ENCODE measurements around the gene SPTBN5. TPM values are rescaled to one million over a fixed set of nuclear protein-coding genes. Genes with fewer than 3 reads are reported as not detected.

Gene SPTBN5
- total RNA-seq, 4 donors from 2014 or later, result 0.27 to 4.1 (median 1.8) TPM; not detected in 1

DNA sequence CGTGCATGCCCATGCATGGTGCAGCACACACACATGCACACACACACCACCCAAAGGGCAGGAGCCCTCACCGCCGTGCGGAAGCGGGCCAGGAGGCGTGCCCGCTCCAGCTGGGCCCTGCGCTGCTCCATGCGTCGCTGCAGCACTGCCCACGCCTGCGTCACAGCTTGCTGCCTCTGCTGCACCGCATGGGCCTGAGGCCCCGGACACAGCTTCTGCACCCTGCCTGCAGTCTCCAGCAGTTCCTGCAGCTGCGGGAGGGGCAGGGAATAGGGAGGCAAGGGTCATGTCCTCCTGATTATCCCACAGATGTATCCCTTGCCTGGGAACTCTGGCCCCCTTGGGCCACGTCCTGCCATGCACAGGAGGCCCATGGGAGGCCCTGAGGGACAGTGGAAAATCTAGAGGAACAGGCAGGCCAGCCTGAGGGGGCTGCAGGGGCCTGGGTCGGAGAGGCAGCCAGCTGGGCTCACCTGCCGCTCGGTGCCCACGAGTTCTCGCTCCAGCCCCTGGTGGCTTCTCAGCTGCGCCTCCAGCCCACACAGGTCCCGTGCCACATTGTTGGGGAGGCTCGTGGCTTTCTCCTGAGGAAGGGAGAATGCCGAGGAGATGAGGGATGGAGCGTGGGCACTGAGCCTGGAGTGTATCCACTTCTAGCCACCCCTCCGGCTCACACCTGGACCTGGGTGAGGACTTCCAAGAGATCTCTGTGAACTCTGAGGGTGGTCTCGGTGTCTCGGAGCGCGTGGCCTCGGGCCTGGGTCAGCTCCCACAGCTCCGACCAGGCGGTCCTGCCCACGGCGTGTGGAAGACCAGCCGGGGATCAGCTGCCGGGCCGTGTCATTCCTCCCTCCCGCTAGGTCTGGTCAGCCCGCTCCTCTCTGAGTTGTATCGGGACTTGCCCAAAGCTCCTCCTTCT is 23.8 kb downstream of the SPTBN5 start:
- H3K9me3 ChIP-seq, result no peaks in the 10 kb centered on the region
- DNase-seq, result no peak
- H3K4me1 ChIP-seq, result no peaks in the 10 kb centered on the region
- no peak overlapping the region for H3K27ac ChIP-seq
- H3K4me3 ChIP-seq, result no peak overlapping the region
- H3K27me3 ChIP-seq, result no peaks in the 10 kb centered on the region
- TF ChIP-seq, protein P1, sequence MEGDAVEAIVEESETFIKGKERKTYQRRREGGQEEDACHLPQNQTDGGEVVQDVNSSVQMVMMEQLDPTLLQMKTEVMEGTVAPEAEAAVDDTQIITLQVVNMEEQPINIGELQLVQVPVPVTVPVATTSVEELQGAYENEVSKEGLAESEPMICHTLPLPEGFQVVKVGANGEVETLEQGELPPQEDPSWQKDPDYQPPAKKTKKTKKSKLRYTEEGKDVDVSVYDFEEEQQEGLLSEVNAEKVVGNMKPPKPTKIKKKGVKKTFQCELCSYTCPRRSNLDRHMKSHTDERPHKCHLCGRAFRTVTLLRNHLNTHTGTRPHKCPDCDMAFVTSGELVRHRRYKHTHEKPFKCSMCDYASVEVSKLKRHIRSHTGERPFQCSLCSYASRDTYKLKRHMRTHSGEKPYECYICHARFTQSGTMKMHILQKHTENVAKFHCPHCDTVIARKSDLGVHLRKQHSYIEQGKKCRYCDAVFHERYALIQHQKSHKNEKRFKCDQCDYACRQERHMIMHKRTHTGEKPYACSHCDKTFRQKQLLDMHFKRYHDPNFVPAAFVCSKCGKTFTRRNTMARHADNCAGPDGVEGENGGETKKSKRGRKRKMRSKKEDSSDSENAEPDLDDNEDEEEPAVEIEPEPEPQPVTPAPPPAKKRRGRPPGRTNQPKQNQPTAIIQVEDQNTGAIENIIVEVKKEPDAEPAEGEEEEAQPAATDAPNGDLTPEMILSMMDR (IDR thresholded peaks at IDR 0.05), result no peak
- TF ChIP-seq POLR2A (IDR thresholded peaks at IDR 0.05), result no peak
- H3K36me3 ChIP-seq, result no peaks in the 10 kb centered on the region

GRCh38 chr15:41868321-41868720 is 25.5 kb downstream of the SPTBN5 start:
- H3K4me3 ChIP-seq, result no peak overlapping the region
- no peaks in the 10 kb centered on the region for H3K4me1 ChIP-seq
- no peaks in the 10 kb centered on the region for H3K9me3 ChIP-seq
- TF ChIP-seq, protein P1 (IDR thresholded peaks at IDR 0.05), result no peak
- TF ChIP-seq POLR2A (IDR thresholded peaks at IDR 0.05), result no peak
- no peaks in the 10 kb centered on the region for H3K36me3 ChIP-seq
- H3K27me3 ChIP-seq, result no peaks in the 10 kb centered on the region
- no peak for DNase-seq
- H3K27ac ChIP-seq, result no peak overlapping the region

DNA sequence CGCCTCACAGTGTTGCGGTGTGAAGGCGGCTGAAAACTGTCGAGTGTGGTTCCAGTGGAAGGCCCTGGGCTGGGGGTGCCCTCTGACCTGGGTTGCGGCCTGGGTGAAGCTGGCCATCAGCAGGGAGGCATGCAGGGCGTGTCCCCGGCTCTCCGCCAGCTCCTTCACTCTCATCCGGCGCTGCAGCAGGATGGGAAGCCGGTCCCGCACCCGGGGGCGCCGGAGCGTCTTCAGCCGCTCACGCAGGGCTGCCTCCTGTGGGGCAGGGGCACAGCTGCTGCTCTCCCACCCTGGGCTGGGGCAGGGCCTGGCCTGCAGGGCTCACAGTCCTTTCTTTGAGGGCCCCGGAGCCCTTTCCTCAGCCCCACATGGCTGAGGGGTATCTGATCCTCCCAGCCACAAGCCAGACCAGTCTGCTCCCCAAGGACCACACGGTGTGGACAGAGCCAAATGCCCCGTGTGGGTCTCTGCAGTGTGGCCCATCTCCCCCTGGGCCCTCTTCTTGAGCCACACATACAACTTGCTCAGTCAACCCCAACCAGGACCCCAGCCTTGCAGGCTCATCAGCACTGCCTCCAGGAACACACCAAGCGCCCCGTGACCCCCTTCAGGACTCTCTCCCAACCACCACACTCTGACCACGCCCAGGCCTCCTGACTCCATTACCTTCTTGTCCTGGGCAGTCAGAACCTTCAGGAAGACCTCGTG is 26.8 kb downstream of the SPTBN5 start:
- TF ChIP-seq, protein P1 (IDR thresholded peaks at IDR 0.05), result no peak
- no peak for TF ChIP-seq POLR2A (IDR thresholded peaks at IDR 0.05)
- Histone ChIP-seq H3K9me3 (no peaks in the 10 kb centered on the region), H3K4me1 (no peaks in the 10 kb centered on the region), H3K27me3 (no peaks in the 10 kb centered on the region), H3K27ac (no peak overlapping the region), H3K4me3 (no peak overlapping the region), H3K36me3 (no peaks in the 10 kb centered on the region)
- DNase-seq, result no peak

DNA sequence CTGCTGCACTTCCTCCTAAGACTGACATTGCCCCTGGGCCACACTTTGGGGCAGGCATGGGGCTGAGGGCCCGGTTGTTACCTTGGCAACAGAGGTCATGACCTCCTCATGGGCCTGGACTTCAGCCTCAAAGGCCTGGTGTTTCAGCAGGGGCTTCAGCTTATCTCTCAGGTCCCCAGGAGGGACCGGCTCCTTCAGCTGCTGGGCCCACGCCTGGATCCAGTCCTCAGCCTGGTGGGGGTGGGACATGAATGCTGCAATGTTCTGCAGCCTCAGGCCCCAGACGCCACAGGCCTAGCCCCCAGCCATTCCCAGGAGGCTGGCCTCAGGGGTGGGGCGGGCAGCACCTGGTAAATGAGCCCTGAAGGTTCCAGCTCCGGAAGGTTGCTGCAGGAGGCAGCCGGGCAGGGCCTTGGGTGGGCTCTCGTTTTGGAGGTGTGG is 27.6 kb downstream of the SPTBN5 start:
- Histone ChIP-seq H3K9me3 (no peaks in the 10 kb centered on the region), H3K4me3 (no peak overlapping the region), H3K4me1 (no peaks in the 10 kb centered on the region), H3K27me3 (no peaks in the 10 kb centered on the region), H3K27ac (no peak overlapping the region), H3K36me3 (no peaks in the 10 kb centered on the region)
- no peak for DNase-seq
- TF ChIP-seq POLR2A (IDR thresholded peaks at IDR 0.05), result no peak
- TF ChIP-seq, protein P1 (IDR thresholded peaks at IDR 0.05), result no peak

DNA sequence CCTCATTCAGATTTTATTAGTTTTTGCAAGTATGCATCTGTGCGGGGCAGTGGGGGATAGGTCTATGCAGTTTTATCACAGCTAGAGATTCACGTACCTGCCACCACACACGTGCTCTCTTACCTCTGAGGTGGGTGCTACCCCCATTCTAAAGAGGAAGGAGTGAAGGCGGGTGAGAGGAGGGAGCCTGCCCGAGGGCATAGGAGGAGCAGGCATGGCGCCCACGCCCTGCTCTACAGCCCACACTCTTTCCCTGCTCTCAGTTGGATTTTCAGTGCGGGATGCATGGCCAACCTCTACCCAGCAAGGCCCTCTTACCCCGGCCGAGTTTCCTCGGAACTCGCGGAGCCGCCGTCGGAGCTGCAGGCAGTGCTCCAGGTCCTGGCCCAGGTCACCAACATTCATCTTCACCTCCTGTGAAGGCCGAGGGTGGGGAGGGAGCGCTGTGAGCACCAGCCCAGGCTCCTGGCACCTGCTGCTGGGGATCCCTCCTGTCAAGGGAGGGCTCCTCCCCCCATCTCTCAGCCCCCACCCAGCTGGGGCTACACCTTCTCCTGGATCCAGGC is 28.3 kb downstream of the SPTBN5 start:
- no peak for DNase-seq
- Histone ChIP-seq H3K36me3 (no peaks in the 10 kb centered on the region), H3K4me3 (no peak overlapping the region), H3K9me3 (no peaks in the 10 kb centered on the region), H3K27me3 (no peaks in the 10 kb centered on the region), H3K27ac (no peak overlapping the region), H3K4me1 (no peaks in the 10 kb centered on the region)
- TF ChIP-seq POLR2A (IDR thresholded peaks at IDR 0.05), result no peak
- TF ChIP-seq, protein P1 (IDR thresholded peaks at IDR 0.05), result no peak

Measured in Peyer's patch (tissue), 4 donors.